HG03442 (cell line): ENCODE results near the gene LRRC4.

ENCODE experiments used
- ATAC-seq: cut with Tn5 transposase; IDR thresholded peaks from one replicate; pipeline ENCODE4 v1.9.1; 2021; ENCODE audit warnings: mild to moderate bottlenecking, moderate library complexity; ENCODE audit not compliant: unreplicated experiment

Gene LRRC4

GRCh38 chr7:128008141-128008540 lies 23.1 kb downstream of the LRRC4 start:
- no peak for ATAC-seq

GRCh38 chr7:128007303-128007680 lies 23.9 kb downstream of the LRRC4 start:
- no peak for ATAC-seq

GRCh38 chr7:128006550-128007302 lies 24.5 kb downstream of the LRRC4 start:
- ATAC-seq, result no peak

DNA sequence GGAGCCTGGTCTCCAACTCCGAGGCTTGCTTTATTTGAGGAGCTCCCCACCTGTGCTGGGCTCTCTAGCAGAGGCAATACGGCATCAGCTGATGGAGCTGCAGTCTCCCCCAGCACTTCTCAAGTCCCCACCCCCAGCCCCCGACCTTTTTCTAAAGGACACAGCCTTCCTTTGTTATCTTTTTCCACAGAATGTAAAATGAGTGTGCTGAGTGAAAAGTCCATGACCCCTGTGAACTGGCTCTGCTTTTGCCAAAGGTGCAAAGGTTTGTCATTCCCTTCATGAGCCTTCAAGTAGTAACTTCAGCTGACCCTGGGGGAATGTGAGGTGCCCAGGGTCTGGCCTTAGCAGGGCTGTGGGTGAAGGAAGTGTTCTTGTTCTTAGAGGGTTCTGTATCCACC lies 25.5 kb downstream of the LRRC4 start:
- no peak for ATAC-seq

GRCh38 chr7:128005117-128005516 lies 26.1 kb downstream of the LRRC4 start:
- no peak for ATAC-seq

DNA sequence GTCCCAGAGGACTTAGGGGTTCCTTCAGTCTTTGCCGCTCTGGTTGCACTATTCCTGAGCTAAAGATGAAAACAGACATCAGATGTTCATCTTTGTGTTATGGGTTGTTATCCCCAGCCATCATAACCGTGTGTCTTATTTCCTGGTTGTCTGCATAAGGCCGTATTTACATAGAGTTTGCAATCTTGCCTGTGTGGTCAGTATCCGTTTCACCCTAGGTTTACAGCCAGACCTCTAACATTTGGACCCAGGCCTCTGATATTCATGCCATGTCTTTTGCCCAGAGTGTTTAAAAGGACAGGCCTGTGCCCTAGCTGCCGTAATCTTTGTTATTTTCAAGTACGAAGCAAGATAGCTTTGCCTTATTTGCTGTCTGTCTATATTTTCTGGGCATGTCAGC lies 26.6 kb downstream of the LRRC4 start:
- ATAC-seq, result no peak

DNA sequence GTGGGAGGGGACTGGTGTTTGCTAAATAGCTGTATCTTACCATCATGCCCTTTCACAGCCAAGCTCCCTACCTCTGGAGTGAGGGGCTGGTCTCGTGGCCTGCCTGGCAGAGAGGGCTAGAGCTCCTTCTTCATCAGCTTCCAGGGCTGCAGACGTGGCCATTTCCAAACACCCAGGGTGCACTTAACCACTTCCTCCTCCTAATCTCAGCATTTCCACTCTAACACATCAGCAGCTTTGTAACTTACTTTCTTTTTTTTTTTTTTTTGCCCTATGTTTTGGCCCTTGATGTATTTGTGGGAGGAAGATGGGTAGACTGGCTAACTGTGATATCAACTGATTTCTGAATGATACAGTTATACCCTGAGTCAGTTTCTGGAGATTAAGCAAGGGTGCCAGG lies 27.4 kb downstream of the LRRC4 start:
- no peak for ATAC-seq

GRCh38 chr7:128003167-128003566 lies 28.1 kb downstream of the LRRC4 start:
- peak; percentile 30 for ATAC-seq

DNA sequence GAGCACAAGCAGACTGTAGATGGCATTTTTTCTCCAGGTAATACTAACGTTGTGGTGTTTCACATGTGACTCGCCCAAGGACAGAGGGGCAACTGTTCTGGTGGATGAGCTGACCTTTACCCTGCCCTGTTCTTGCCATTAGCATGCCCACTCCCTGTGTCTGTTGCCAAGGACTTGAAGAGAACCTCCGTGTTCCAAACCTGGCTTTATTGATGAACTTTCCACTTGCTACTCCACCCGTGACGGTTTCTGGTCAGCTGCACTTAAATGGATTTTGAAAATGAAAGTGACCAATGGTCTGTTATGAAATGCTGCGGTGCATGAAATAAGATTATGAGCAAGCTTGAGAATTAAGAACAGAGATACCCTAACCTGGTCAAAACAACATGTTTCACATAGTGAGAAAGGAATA lies 30.4 kb downstream of the LRRC4 start:
- peak; percentile 65 for ATAC-seq

- no peak for ATAC-seq
These were observed 31.2 kb downstream of the LRRC4 start for GRCh38 chr7:128000048-128000447.

- ATAC-seq, result no peak
These were observed 32.6 kb downstream of the LRRC4 start for GRCh38 chr7:127998671-127999070.

DNA sequence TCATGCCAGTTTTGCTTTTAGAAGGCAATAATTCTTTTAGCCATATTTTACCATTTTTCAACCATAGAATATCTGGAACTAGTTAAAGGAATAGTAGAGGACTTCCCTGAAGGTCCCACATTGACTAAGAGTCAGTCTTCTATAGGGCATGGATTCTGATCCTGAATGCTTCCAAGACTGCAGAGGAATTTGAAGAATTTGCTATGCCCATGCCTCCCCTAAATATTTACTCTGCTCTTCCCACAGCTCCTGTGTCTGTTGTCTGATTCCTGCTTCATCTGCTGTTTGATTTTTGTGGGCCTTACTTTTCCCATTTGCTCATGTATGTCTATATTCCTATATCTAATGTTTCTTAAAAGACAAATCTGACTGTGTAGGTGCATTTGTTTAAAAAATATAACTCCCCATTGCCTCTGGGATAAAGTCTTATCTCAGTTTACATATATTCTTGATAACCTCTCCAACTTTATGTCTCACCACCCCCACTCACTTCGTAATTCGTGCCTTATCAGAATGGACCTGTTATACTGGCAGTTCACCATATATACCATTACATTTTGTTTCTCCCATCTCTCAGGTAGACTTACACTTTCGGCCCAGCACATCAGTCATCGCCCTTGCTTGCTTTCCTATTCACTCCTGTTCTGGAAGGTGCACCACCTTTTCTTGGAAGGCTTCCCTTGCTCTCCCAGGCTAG lies 33.9 kb downstream of the LRRC4 start:
- ATAC-seq, result no peak

GRCh38 chr7:127996253-127997071 lies 34.8 kb downstream of the LRRC4 start:
- no peak for ATAC-seq

DNA sequence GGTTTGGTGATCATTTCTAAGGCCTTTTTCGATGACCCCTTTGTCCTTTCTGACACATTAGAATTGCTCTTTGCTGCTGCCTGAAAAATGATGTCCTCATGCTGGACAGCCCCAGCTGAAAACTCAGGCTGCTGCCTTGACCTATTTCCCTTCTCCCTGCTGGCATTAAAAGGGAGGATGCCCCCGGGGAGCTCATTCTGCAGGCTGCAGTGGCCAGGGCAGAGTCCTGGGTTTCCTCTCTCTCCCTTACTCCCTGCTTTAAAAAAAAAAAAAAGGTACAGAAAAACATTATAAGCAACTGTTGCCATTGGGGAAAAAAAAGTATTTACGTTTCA lies 35.4 kb downstream of the LRRC4 start:
- ATAC-seq, result no peak

- no peak for ATAC-seq
These were observed 35.9 kb downstream of the LRRC4 start for GRCh38 chr7:127995156-127995880.

- ATAC-seq, result no peak
These were observed 37.2 kb downstream of the LRRC4 start for GRCh38 chr7:127993987-127994386.

GRCh38 chr7:127993317-127993716 lies 37.9 kb downstream of the LRRC4 start:
- no peak for ATAC-seq

GRCh38 chr7:127988751-127989150 lies 42.5 kb downstream of the LRRC4 start:
- no peak for ATAC-seq

GRCh38 chr7:127986581-127987521 lies 44.4 kb downstream of the LRRC4 start:
- ATAC-seq, result no peak

DNA sequence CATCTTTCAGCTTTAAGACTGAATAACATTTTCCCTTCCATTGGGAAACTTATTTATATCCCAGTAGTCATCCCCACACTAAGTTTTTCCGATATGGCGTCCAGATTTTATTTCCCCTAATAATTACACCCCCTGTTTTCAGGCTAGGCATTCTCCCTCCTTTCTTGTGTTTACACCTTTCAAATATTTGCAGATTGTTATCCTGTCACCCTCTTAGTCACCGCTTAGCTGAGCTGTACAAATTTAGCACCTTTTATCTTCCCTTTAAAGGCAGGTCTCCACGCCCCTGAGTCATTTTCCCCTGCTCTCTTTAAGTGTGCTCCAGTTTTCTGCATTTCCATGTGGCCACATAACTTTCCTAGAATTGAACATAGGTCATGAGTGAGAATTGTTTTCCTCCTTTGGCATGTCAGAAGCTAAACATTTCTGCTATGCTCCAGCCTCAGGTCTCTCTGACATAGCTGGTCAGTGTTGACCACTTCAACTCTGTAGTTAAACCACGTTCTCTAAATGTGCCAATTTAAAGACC lies 47.4 kb downstream of the LRRC4 start:
- no peak for ATAC-seq
